Measurements from ENCODE around the gene MYO18A.

MYO18A gene

DNA sequence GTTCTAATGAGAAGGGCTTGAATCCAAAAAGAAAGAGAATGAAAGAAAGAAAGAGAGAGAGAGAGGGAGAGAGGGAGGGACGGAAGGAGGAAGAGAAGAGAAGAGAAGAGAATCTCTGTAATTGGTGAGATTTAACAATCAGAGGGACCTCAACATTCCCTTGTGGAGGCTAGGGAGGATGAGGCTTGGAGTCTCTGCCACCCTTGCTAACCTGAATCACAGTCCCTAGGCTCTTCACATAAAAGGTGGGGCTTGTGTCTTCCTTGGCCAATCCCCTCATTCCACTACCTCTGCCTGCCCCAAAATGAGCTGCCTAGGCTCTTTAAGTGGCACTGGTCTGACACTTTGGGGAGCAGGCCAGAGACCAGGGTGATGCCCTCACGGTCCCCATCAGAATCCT, 107.2 kb downstream of the MYO18A start:
- DNase-seq, result no peak

DNA sequence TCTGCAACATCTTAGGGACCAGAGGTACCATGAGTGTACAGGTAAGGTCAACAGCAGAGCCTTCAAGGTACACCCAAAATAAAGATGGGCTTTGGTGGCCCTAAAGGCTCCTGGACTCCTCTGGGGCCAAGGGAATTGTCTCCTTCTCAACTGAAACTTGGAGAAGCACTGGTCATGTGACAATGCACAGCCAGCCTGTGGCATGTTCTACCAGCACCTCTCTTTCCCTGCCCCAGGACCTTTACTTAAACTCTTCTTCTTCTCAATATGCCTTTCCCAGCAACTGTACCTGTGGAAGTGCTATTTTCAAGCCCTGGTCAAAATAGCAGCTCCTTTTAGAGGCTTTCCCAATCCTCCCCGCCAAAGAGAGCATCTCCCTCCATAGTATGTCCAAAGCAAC, 108.9 kb downstream of the MYO18A start:
- no peak for DNase-seq

DNA sequence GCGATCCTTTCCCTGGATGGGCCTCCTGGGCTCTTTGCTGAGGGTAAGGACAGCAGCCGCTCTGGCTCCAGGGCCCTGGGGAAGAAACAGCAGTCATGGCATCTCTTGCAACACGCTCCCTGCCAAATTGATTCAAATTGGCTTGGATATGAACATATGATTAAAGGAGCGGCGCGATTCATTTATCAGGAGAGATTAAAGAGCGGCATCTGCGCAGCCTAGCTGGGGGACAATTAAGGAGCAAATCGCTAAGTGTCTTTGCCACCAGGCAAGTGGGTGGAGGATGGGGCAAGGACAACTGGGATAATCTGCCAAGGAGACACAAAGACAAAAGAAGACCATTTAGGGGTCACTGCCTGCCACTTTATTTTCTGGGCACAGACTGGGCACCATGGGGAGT, 109.4 kb downstream of the MYO18A start:
- DNase-seq, result no peak

DNA sequence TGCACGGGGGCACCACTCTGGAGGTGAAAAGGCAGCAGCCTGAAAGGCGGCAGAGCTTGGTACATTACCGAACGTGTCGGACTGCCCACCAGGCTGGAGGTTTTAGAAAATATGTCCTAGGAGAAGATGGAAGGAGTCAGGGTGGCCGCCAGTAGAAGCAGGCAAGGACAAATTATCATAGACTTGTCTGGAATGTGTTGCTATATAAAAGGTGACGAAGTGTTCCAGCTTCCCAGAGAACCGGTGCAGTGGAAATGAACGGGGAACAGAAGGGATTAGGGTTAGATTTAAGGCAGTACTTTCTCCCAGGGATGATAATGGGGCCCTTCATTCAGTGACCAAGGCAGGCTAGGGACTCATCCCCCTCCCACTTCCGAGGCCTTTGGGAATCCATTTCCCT, 109.9 kb downstream of the MYO18A start:
- DNase-seq, result no peak

DNA sequence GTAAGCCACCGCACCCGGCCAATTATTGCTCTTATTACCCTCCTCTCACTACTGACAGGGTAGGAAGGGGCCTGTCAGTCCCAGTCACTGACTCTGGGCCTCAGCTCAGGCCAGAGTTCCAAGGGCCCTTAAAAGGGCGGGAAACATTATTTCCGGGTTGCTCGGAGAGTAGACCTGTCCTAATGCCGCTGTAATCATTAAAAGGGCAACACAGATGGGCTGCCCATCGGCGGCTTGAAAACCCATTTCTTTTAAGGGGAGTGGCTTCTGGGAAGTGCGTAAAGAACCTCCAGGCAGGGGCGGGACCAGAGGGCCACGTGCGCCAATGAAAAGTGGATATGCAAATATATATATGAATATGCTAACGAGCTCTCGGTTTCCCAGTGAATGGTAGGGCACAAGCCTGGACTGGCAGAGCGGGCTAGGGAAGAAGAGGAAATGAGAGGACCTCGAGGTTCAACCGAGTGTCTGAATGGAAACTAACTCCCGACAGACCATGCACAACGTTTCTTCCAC, 110.6 kb downstream of the MYO18A start:
- DNase-seq, result no peak

DNA sequence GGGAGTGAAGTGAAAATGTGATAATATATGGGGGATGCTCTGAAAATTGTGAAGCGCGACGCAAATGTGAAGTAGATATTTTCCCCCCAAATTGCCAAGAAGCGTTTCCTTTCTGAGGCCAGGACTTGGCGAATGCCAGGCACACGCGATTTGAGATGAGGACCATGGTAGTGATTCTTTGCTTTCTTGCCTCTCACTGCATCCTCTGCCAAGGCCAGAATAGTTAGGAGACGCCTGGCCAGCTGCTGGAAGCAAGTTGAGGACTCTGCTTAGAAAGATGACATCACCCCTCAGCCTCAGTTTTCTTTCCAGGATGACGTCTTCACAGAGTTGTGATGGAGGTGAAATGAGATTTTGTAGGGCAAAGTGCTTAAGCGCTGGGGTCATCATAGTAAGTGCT, 111.4 kb downstream of the MYO18A start:
- no peak for DNase-seq

DNA sequence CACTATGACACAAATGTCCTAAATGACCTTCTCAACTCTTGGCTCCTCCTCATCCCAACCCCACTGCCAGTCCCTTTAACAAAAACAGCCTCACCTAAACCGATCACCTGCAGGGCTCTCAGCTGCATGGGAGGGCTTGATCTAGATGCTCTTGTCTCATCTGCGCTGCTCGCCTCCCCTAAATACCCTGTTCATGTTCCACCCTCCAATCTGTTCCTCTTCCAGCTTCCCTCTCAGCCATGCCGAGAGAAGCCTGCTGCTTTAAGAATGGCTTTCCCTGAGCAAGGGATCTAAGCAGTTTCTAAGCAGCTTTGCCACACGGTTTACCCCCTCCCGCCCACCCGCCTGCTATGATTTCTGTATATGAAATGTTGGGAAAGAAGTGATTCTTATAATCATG, 113.6 kb downstream of the MYO18A start:
- peak; percentile 97 for DNase-seq

DNA sequence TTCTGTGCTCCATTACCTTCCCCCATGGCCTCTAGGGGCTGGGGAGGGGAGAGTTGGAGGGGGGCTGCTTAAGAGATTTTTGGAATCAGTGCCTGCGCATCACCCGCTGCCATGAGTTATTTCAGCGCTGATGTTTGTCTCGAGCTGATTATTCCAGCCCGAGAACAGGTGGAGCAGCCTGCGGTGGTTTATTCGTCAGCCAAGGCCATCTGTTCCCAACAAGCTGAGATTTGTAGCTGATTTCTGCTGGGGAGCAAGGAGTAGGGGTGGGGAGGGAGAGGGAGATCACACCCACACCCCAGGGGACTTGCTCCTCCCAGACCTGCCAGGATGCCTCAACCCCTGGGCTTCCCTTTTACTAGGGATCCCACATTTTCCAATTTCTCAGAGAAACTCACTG, 114.2 kb downstream of the MYO18A start:
- DNase-seq, result peak; percentile 98

DNA sequence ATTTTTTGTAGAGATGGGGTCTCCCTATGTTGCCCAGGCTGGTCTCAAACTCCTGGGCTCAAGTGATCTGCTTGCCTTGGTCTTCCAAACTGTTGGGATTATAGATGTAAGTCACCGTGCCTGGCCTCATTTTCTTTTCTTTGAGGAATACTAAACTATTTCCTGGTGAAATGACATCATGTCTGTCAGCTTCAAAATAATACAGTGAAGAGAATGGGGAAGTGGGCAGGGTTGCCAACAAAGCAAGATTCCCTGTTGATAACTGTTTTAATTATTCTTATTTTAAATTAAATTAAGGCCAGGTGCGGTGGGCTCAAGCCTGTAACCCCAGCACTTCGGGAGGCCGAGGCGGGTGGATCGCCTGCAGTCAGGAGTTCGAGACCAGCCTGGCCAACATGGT, 116.2 kb downstream of the MYO18A start:
- no peak for DNase-seq

DNA sequence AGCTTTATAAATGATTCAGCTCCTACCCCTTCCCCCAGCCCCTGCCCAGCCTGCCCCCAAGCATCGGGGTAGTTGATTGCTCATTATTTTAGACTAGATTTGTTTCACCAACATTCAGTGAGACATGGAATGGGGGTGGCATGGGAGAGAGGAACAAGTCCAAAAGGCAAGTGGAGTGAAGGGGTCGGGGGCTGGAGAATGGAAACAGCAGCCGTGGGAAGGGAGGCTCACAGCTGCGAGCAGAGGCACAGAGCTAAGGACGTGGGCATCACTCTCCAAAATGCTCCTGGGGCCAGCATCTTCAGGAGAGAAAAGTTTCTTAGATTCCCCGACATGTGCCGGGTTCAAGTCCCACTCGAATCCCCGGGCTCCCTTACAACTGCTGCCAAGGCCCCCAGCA, 118.0 kb downstream of the MYO18A start:
- no peak for DNase-seq

DNA sequence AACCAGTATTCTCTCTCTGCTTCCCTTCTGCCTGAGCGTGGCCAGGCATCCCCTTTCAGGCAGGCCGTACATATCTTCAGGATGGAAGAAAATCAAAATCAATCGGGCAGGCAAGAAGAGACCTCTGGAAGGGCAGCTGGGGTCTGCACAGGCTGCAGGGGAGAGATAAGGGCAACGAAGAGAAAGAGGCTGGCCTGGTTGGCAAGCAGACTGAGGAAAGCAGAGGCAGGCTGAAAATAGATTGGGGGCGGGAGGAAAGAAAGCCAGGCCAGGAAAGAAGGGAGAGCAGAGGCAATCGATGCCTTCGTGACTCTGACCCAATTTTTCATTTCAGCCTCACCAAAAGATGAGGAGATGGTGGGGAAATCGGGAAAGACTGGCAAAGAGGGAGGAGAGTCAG, 119.2 kb downstream of the MYO18A start:
- no peak for DNase-seq

DNA sequence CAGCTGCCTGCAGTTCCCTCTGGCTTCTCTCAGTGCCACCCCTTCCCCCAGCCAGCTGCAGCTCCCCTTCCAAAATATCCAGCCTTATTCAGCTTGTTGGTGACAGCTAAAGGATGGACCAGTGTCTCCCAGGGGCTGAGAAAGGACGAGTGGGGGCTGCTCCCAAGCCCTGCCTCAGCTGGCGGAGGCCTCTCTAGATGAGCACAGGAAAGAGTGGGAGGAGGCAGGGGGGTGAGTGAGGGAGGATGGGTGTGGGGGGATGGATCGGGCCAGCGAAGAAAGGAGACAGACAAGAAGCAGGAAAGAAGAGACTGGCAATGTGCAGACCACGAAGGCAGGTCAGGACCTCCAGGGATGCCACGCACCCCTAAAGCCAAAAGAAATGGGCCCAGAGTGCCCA, 119.7 kb downstream of the MYO18A start:
- DNase-seq, result no peak

DNA sequence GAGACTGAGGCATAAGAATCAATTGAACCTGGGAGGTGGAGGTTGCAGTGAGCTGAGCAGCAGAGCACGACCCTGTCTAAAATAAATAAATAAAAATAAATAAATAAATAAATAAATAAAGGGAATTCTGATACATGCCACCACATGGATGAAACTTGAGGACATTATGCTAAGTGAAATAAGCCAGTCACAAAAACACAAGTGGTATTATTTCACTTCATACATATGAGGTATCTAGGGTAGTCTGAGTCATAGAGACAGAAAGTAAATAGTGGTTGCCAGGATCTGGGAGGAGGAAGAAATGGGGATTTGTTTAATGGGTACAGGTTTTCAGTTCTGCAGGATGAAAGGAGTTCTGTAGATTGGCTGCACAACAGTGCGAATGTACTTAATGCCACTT, 120.9 kb downstream of the MYO18A start:
- DNase-seq, result peak; percentile 15

DNA sequence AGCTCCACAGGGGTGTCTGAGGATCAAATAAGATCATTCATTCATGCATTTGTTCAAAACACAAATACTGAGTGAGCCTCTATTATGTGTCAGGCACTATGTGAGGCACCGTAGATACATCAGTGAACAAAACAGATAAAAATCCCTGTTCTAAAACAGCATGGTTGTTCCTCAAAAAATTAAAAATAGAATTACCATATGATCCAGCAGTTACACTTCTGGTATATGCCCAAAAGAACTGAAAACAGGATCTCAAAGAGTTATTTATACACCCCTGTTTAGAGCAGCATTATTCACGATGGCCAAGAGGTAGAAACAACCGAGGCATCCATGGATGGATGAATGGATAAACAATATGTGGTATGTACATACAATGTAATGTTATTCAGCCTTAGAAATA, 121.8 kb downstream of the MYO18A start:
- DNase-seq, result no peak

DNA sequence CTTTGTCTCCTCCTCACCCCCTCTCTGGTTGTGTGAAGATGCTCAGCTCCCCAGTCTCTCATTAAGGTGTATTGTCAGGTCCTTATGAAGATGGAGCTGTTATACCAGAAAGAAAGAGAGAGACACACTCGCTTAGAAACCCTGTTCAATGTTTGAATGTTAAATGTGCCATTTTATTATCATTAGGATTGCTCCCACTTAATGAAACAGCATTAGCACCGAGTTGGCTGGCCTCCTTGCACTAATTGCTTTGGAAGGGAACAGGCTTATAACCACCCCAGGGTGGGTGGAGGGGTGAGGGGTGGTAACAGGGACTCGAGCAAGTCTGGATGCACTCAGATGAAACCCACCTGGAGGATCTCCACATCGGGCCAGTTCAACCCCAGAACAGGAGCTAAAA, 122.8 kb downstream of the MYO18A start:
- DNase-seq, result no peak

DNA sequence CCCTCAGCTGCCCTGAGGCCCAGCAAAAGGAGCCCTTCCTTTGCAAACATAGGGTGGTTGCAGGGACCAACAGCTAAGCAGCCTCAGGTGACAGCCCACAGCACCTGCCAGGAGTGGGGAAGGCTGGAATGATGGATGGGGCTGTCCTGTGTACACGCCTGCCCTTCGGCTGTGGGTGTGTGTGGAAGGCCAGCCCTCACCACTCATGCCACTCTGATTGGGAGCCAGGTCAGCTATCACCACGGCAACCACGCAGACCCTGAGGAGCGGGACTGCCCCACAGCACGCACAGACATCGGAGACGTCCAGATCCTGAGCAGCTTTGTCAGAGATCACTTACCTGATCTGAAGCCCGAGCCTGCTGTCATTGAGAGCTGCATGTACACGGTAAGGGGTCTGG, 125.4 kb downstream of the MYO18A start:
- DNase-seq, result no peak

DNA sequence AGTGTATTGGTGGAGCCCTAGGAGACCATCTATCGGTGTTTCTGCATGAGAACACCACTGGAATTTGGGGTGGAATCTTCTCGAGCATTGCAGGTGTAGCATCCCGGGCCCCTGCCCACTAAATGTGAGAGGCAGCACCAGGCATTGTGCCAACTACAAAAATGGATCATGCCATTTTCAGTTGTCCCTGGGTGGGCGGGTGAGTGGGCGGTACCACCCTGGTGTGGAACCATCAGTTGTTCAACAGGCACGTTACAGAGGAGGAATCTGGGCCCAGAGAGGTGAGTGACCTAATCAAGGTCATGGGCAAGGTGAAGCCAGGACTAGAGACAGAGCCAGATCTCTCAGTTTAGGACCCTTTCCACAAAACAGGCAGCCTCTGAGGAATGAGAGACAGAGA, 128.5 kb downstream of the MYO18A start:
- DNase-seq, result no peak

DNA sequence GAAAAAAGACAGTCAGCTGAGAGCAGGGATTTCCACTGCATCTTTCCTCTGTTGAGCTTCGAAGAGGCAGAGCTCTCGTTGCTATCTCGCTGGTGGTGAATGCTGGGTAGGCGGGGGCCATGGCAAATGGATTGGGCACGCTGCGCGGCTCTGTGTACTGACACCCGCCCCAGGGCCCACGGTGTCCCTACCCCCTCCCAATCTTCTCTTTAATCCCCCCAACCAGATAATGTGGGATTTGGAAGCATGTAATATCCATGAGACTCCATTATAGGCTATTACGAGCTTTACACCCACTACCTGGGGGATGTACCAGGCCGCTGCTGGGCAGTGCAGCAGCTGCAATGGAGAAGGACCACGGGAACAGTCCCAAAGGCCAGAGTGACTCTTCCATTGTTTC, 129.0 kb downstream of the MYO18A start:
- DNase-seq, result no peak

DNA sequence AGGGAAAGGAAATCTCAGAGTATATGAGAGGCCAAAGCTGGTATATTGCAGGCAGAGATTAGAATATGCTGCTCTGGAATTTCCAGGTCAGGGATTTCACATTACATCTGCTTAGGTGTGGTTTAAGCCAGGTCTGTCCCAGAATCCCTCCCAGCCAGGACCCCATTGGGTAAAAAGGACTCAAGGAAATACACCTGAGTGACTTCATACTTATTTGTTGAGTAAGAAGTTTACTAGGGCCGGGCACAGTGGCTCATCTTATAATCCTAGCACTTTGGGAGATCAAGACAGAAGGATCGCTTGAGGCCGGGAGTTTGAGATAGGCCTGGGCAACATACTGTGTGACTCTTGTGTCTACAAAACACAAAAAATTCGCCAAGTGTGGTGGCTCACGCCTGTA, 130.0 kb downstream of the MYO18A start:
- no peak for DNase-seq

DNA sequence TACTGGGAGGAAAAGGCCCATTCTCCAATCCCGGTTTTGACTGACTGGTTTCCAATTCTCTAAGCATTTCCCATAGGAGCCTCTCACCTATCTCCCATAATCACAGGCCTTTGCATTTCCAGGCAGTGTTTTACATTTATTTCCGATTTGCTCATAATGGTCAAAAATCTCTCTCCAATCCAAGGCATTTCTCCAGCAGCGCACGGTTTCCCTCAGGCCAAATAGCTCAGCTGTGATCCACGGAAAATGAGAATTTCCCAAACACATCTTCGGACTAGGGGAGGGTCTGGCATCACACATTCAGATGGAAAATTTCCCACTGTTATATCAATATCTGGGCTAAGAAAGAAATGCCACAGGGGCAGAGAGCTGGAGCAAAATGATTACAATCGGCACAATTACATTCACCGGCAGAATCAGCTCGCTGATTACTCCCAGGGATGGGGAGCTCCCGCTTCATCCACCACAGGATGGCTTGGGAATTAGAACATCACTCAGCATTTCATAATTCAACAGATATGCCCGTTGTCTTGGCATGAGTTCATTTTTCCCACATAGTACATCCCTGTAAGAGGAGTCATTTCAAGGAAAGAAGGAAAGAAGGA, 130.6 kb downstream of the MYO18A start:
- no peak for DNase-seq

DNA sequence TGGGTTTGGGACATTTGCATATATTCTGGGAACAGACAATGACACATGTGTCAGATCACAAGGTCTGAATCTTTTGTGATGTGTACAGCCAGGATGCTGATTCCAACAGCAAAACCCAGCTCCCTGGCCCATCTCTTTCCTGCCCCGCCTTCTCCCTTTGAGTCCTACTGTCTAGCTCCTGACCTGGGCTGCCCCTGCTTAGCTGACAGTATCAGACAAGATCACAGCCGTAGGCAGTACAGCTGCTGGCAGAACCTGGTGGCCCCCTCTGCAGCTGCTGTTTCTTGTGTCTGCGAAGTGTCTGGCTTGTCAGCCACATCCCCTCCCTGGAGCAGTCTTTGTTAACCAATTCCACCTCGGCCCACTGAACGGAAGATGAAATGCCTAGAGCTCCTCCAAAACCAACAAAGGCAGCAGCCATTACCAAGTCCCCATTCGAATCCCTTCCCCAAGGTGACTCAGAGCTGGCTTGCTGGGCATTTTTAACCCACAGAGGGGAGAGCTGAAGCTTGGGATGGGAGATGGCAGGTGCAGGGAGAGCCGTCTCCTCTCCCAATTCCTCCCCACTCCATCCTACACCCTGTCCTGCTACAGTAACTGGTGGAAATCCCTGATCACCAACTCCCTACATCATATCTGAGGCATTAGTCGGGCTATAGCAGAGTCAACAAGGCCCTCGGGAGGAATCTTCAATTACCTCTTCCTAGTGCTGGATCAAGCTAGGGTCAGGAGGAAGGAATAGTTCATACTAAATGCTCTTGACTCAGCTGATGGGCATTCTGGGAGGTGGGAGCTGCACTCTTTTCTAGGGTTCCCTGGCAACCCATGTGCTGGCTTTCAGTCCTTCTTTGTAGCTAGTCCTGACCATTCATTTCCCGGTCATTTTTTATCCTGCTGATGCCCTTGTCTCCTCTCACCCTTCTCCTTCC, 131.5 kb downstream of the MYO18A start:
- DNase-seq, result peak; percentile 88

DNA sequence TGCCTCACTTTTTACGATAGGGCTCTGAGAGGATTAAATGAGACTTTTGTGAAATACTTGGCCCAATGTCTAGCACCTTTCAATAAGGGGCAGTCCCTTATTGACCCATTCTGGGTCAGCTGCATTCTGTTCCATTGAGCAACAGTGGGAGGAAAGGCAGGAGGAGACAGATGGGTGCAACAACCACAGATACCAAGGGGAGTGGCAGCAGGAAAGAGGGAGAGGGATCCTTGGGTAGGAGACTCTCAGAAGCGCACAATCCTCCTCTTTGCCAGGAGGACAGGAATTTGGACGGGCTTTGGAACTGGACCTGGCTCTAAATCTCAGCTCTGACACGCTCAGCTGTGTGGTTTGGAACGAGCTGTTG, 133.7 kb downstream of the MYO18A start:
- DNase-seq, result no peak

DNA sequence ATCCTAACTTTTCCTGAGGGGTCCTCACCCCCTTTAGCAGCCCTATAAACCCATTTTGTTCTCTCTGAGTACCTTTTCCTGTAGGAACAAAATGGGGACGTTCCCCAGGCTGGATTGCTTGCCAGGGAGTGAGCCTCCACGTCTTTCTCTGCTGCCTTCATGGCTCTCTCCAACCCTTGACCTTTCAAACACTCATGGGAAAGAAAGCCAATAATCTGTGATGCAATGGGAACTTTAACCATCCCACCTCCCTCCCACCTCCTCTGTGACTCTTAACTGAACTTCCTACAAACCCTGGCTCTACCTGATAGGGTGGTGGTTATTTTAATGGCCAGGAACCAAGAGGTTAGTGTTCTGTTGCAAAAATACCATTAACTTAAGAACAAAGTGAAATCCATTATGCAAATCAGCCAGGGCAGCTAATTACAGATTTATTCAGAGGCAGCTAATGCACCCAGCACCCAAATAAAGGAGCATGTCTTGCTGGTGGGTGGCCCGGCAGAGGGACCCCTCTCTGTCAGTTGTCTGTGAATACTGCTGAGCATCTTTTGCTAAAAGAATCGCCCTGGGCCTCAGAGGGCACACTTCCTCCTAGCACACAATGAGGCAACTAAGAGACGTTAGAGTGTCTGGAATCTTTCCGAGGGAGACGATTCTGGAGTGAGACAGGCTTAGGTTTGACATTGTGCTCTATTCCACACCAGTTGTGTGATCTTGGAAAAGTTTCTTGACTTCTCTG, 134.3 kb downstream of the MYO18A start:
- DNase-seq, result no peak

DNA sequence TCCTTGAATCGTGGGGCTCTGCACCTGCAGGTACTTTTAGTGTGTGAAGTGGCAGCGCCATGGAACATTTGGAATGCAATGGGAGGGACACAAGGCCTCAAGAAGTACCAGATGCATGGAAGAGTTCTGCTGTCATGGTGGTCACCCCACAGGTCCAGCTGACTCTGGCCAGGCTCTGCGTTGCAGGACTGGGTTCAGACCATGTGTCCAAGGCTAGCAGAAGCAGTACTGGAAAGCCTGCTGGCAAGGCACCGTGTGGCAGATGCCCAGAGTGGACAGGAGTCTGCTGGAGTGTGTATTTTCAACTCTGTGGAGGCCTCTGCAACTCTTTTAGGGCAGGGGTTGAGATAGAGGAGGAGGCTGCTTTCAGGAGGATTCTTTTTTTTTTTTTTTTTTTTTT, 135.2 kb downstream of the MYO18A start:
- DNase-seq, result no peak
